K562 (cell line): ENCODE measurements around the gene SLC22A23. TPM values are rescaled to one million over a fixed set of nuclear protein-coding genes. Genes with fewer than 3 reads are reported as not detected.

Experiments used
- ATAC-seq: fragments of 200-7000 bp; cut with Tn5 transposase; 3 replicates; pipeline ENCODE4 v1.9.1; 2020; ENCODE audit warnings: moderate library complexity
- BruUV-seq: library from RNA; stranded (reverse); fragments of 400-500 nt; replicated peaks from 2 replicates; lab custom pipeline; 2021; lab: Mats Ljungman, UMichigan
- CTCF ChIA-PET: fragments of 300-600 bp; formaldehyde crosslinking; extraction: SDS; loops from one replicate; lab custom pipeline; 2021; ENCODE audit warnings: low intra/inter-chr PET ratio; lab: Yijun Ruan, JAX
- POLR2A ChIA-PET: fragments of 300-600, 350-650 bp; sonication (Branson Sonifier 250); formaldehyde crosslinking; extraction: SDS; loops from one replicate; lab custom pipeline; 2021; ENCODE audit warnings: antibody characterized with exemption, inconsistent platforms; lab: Yijun Ruan, JAX
- DNase-seq, 4 experiments: peaks; one replicate each; pipeline versions ENCODE4 v3.0.0 to v3.0.0-alpha.2; 2011 to 2018; ENCODE audit warnings: low spot score in 3 of 4, mixed read lengths in 3 of 4; ENCODE audit errors: extremely low read depth in 1 of 4
- FAIRE-seq: peaks from 2 replicates; lab custom pipeline; 2011; peaks lifted over from hg19 to GRCh38; lab: Jason Lieb, UNC
- H2AFZ ChIP-seq: 2 replicates; pipeline ENCODE4 v1.6.0; 2011; ENCODE audit warnings: low read depth, low read length, control low read depth, inconsistent platforms
- H3K27ac ChIP-seq: fragments of 200-600 bp; 3 replicates; pipeline ENCODE4 v1.8.0; 2011; ENCODE audit warnings: low read depth, mild to moderate bottlenecking, control low read depth, inconsistent platforms, low read length, moderate library complexity, mixed read lengths; ENCODE audit errors: extremely low read depth
- H3K27me3 ChIP-seq, 2 experiments: fragments of 300-600 bp in 1 of 2; 2 replicates in 1 of 2; 3 replicates in 1 of 2; pipeline versions ENCODE4 v1.6.0 to v1.8.0; 2011; ENCODE audit warnings: inconsistent platforms in 2 of 2, low read length in 2 of 2, mild to moderate bottlenecking in 1 of 2, mixed read lengths in 1 of 2, moderate library complexity in 1 of 2; ENCODE audit not compliant: control insufficient read depth in 2 of 2, insufficient read depth in 2 of 2
- H3K36me3 ChIP-seq: fragments of 300-600 bp; 3 replicates; pipeline ENCODE4 v1.8.0; 2011; ENCODE audit warnings: mild to moderate bottlenecking, low read length, inconsistent platforms; ENCODE audit not compliant: control insufficient read depth, insufficient read depth
- H3K4me1 ChIP-seq, 2 experiments: fragments of 200-600 bp in 1 of 2; replicated peaks in 1 of 2; 2 replicates in 1 of 2; 3 replicates in 1 of 2; pipeline versions ENCODE4 v1.5.1 to v1.8.0; 2011; ENCODE audit warnings: inconsistent platforms in 2 of 2, low read length in 2 of 2, mild to moderate bottlenecking in 1 of 2, mixed read lengths in 1 of 2, moderate library complexity in 1 of 2; ENCODE audit not compliant: control insufficient read depth in 2 of 2, insufficient read depth in 2 of 2
- H3K4me2 ChIP-seq: 2 replicates; pipeline ENCODE4 v1.6.1; 2011; ENCODE audit warnings: low read length, control low read depth, inconsistent platforms, mixed read lengths; ENCODE audit not compliant: insufficient read depth
- H3K4me3 ChIP-seq: fragments of 200-600 bp; sonication (generic), shearing (Covaris generic); 2 replicates; pipeline ENCODE4 v1.5.1; 2016; ENCODE audit warnings: control low read depth, inconsistent platforms
- H3K79me2 ChIP-seq: fragments of 200-600 bp; 3 replicates; pipeline ENCODE4 v1.8.0; 2011; ENCODE audit warnings: low read length, inconsistent platforms; ENCODE audit not compliant: control insufficient read depth, insufficient read depth
- H3K9ac ChIP-seq, 2 experiments: 2 replicates each; pipeline versions ENCODE4 v1.6.0 to v1.6.1; 2011; ENCODE audit warnings: low read depth in 2 of 2, low read length in 2 of 2, control low read depth in 1 of 2, inconsistent platforms in 1 of 2, mild to moderate bottlenecking in 1 of 2, mixed read lengths in 1 of 2; ENCODE audit not compliant: insufficient read depth in 1 of 2
- H3K9me1 ChIP-seq: one replicate; pipeline ENCODE4 v1.6.0; 2011; ENCODE audit warnings: inconsistent platforms, mild to moderate bottlenecking, low read length, moderate library complexity; ENCODE audit not compliant: control insufficient read depth, insufficient read depth
- H3K9me3 ChIP-seq: replicated peaks from 2 replicates; pipeline ENCODE4 v1.5.1; 2011; ENCODE audit warnings: low read depth, low read length, inconsistent platforms; ENCODE audit not compliant: control insufficient read depth, insufficient read depth
- H4K20me1 ChIP-seq: replicated peaks from 2 replicates; pipeline ENCODE4 v1.6.1; 2011; ENCODE audit warnings: low read length, inconsistent platforms, mixed read lengths; ENCODE audit not compliant: control insufficient read depth, insufficient read depth
- CBX5 ChIP-seq: IDR thresholded peaks from 2 replicates; pipeline ENCODE4 v1.6.1; 2014; ENCODE audit warnings: low read depth, borderline replicate concordance
- PHF20 ChIP-seq: fragments of 450-650 bp; IDR thresholded peaks from 2 replicates; pipeline ENCODE4 v1.6.1; 2018; ENCODE audit not compliant: partially characterized antibody
- RFX1 ChIP-seq: fragments of 450-650 bp; IDR thresholded peaks from 2 replicates; pipeline ENCODE4 v1.6.1; 2016; ENCODE audit warnings: mild to moderate bottlenecking, moderate library complexity
- SMC3 ChIP-seq: conservative IDR thresholded peaks from 2 replicates; pipeline ENCODE4 v1.6.1; 2011; ENCODE audit warnings: low read depth, low read length, improper control_type of control experiment; ENCODE audit not compliant: insufficient read depth
- SPI1 ChIP-seq: IDR thresholded peaks from 2 replicates; pipeline ENCODE4 v1.6.1; 2011; ENCODE audit warnings: low read depth, low read length, control low read depth, borderline replicate concordance
- ZSCAN32 ChIP-seq: fragments of 450-650 bp; formaldehyde crosslinking; IDR thresholded peaks from 2 replicates; pipeline ENCODE4 v1.4.0; 2020; ENCODE audit warnings: mild to moderate bottlenecking, moderate library complexity
- WGBS: fragments of 100-300 bp; shearing (Covaris generic); methylation state at CpG from one replicate; pipeline ENCODE4 v1.1.6; 2016; ENCODE audit warnings: low coverage, mixed read lengths; ENCODE audit not compliant: insufficient coverage; ENCODE audit errors: missing lambda C conversion rate; 5-methylcytosine and 5-hydroxymethylcytosine counted together
- in situ Hi-C: fragments of 300-500 bp; cut with MboI; formaldehyde crosslinking; loops from 4 replicates; pipeline ENCODE4 v1.15.0; 2018; ENCODE audit warnings: inconsistent platforms, mixed read lengths
- intact Hi-C: fragments of 100-400 bp; cut with micrococcal nuclease; formaldehyde crosslinking; loops from 2 replicates; pipeline ENCODE4 v1.14.2; 2022
- polyA plus RNA-seq, 8 experiments: library from polyadenylated mRNA; depleted of rRNA in 4 of 8; stranded (reverse) in 5 of 8; unstranded in 3 of 8; fragments of >200 nt; fragmentation: Nextera tagmentation in 2 of 8; fragmentation: Illumina TruSeq in 1 of 8; extraction: Ambion mirVana in 2 of 8; extraction: Trizol in 1 of 8; gene quantifications; 2 replicates each; pipeline versions ENCODE4 v1.2.1 to v1.2.3, GENCODE V29; 2011 to 2014; ENCODE audit warnings: inconsistent platforms in 1 of 8, missing spikeins in 1 of 8
- total RNA-seq, 7 experiments: library from RNA; depleted of rRNA in 6 of 7; stranded (reverse); fragments of >200 nt in 6 of 7; fragmentation: Illumina TruSeq in 2 of 7; extraction: Trizol in 2 of 7; gene quantifications; 2 replicates each; pipeline versions ENCODE4 v1.2.1 to v1.2.3, GENCODE V29; 2011 to 2021; ENCODE audit warnings: low replicate concordance in 1 of 7
- TF ChIP-seq, protein P1 (sequence below): fragments of 450-650 bp; formaldehyde crosslinking; IDR thresholded peaks from 2 replicates; pipeline ENCODE4 v1.4.0; 2020; ENCODE audit warnings: mild to moderate bottlenecking

Gene SLC22A23
- total and polyA plus RNA-seq, 9 of the 15 experiments (the other 6 are each of a cell fraction or from before 2014, with no cell fraction given) = 0.30 to 8.7 (median 2.5) TPM

DNA sequence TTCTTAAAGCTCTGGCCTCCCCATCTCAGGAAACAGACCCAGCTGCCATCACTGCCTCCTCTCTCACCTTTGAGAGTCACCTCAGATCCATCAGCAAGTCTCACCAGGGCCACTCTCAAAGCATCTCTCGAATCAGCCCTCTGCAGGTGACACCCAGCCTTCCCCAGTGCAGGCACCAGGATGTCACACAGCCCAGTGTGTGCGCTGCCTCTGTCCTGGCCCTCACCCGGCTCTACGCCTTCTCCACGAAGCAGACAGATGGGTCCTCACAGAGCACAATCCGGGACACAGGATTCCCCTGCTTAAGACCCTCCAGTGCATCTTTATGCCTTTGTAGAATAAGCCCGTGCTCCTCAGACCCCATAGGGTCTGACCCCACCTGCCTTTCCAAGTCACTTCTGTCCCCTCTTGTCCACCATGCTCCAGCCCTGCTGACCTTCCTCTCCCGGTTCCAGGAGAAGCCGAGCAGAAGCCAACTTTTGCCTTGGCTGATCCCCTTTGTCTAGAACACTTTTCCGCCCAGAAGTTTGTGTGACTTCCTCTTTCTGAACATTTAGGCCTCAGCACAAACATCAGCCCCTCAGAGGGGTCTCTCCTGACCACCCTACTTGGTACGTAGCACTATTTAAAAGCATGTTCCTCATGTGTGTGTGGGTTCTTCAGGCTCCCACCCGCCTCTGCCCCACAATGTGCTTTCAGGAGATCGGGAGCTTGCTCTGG lies 137.9 kb downstream of the SLC22A23 start:
- FAIRE-seq = no peak
- BruUV-seq = no TSS peak
- in situ Hi-C loops = no loop called here

DNA sequence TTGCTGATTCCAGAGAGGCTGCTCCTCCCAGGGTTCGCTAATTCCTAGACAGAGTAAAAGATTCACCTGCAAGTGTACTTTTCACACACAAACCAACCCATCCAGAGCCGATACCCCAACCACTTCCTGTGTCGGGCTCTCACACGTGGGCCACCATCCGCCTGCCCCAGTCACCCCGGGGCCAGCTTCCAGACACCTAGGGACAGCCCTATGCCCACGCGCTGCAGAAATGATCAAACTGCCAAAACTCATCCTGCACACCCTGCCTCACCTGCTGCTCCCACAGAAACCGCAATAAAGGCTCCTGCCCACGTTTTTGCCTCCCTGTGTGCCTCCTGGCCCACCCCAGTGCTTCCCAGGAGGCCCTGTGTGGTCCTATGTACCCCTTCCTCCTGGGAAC lies 138.6 kb downstream of the SLC22A23 start:
- CTCF ChIA-PET = no interaction called here
- Histone ChIP-seq H2AFZ (no peak overlapping the region), H3K27ac (no peak overlapping the region), H3K36me3 (no peaks in the 10 kb centered on the region; the same call in 2 of the 3 replicates), H3K4me3 (no peak overlapping the region), H3K9ac (no peak overlapping the region), H4K20me1 (no peaks in the 10 kb centered on the region; the same call in 1 of the 2 replicates), H3K4me1 (peaks cover 0 to 5% of the 10 kb centered on the region in 2 experiments; a peak in 1 of 5 replicates), H3K9me1 (no peaks in the 10 kb centered on the region), H3K27me3 (no peaks in the 10 kb centered on the region), H3K79me2 (no peaks in the 10 kb centered on the region), H3K4me2 (no peak overlapping the region), H3K9me3 (no peaks in the 10 kb centered on the region)
- no TSS peak for BruUV-seq
- in situ Hi-C loops = no loop called here
- FAIRE-seq (no peak), ATAC-seq (no peak), DNase-seq (no peak)
- POLR2A ChIA-PET = interaction anchor here (1.1 kb wide), 1 partner anchor 28 kb away, joined by 3 read pairs; no protein-coding TSS in a partner anchor
- no peak for TF ChIP-seq ZSCAN32 (CRISPR knock-in tag)
- TF ChIP-seq, protein P1, sequence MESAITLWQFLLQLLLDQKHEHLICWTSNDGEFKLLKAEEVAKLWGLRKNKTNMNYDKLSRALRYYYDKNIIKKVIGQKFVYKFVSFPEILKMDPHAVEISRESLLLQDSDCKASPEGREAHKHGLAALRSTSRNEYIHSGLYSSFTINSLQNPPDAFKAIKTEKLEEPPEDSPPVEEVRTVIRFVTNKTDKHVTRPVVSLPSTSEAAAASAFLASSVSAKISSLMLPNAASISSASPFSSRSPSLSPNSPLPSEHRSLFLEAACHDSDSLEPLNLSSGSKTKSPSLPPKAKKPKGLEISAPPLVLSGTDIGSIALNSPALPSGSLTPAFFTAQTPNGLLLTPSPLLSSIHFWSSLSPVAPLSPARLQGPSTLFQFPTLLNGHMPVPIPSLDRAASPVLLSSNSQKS = no peak
- no peak for TF ChIP-seq SMC3
- no peak for TF ChIP-seq CBX5
- no peak for TF ChIP-seq RFX1
- 64% methylated on average over 10 of the region's 10 CpGs for WGBS
- intact Hi-C loops = no loop called here

More for the DNA sequence above, 137.9 kb downstream of the SLC22A23 start:
- intact Hi-C loops = no loop called here
- CTCF ChIA-PET = no interaction called here
- DNase-seq = no peak
- Histone ChIP-seq H2AFZ (no peak overlapping the region), H3K27ac (no peak overlapping the region), H3K36me3 (no peaks in the 10 kb centered on the region; the same call in 2 of the 3 replicates), H3K4me2 (no peak overlapping the region), H3K27me3 (no peaks in the 10 kb centered on the region), H3K4me3 (no peak overlapping the region), H3K9ac (no peak overlapping the region), H3K9me1 (no peaks in the 10 kb centered on the region), H3K79me2 (no peaks in the 10 kb centered on the region), H3K4me1 (peaks cover 4 to 10% of the 10 kb centered on the region in 2 experiments; a peak in 4 of 5 replicates), H3K9me3 (no peaks in the 10 kb centered on the region), H4K20me1 (no peaks in the 10 kb centered on the region; the same call in 1 of the 2 replicates)
- TF ChIP-seq SPI1 (peak; percentile 92), PHF20 (no peak)
- ATAC-seq = no peak; the same call in 2 of the 3 replicates
- POLR2A ChIA-PET = interaction anchor here (1.1 to 1.3 kb wide), 2 partner anchors 28 to 37 kb away, joined by 3 to 4 read pairs; no protein-coding TSS in a partner anchor
- WGBS = 60% methylated on average over 13 of the region's 13 CpGs
